ENCODE results near the gene GPR171. TPM values are rescaled to one million over a fixed set of nuclear protein-coding genes. Genes with fewer than 3 reads are reported as not detected.

The GPR171 gene
- total RNA-seq, 1 donor from 2014 or later = 154 TPM

- intact Hi-C loops (cut with micrococcal nuclease) = no loop called here
Measured at GRCh38 chr3:151216641-151217607, 13.9 kb upstream of the GPR171 start.

- intact Hi-C loops (cut with micrococcal nuclease) = no loop called here
Measured at GRCh38 chr3:151214459-151214858, 11.4 kb upstream of the GPR171 start.

GRCh38 chr3:151213881-151214280, 10.9 kb upstream of the GPR171 start:
- intact Hi-C loops (cut with micrococcal nuclease) = no loop called here

GRCh38 chr3:151213151-151213550, 10.1 kb upstream of the GPR171 start:
- intact Hi-C loops (cut with micrococcal nuclease) = no loop called here

- intact Hi-C loops (cut with micrococcal nuclease) = loop anchor here (1.0 to 2.0 kb wide), 2 partner anchors 9 to 28 kb away; no protein-coding TSS in a partner anchor
Measured at GRCh38 chr3:151210676-151211381, 7.8 kb upstream of the GPR171 start.

GRCh38 chr3:151209654-151210053, 6.6 kb upstream of the GPR171 start:
- intact Hi-C loops (cut with micrococcal nuclease) = loop anchor here (1.0 to 2.0 kb wide), 3 partner anchors 7 to 27 kb away; no protein-coding TSS in a partner anchor

- intact Hi-C loops (cut with micrococcal nuclease) = no loop called here
Measured at GRCh38 chr3:151206201-151206600, 3.2 kb upstream of the GPR171 start.

- intact Hi-C loops (cut with micrococcal nuclease) = loop anchor here (2.0 kb wide), 2 partner anchors 63 to 77 kb away; no protein-coding TSS in a partner anchor
Measured at GRCh38 chr3:151205482-151205881, 2.5 kb upstream of the GPR171 start.

GRCh38 chr3:151204530-151205402, 1.8 kb upstream of the GPR171 start:
- intact Hi-C loops (cut with micrococcal nuclease) = loop anchor here (2.0 to 5.0 kb wide), 6 partner anchors 64 to 1632 kb away; no protein-coding TSS in a partner anchor

GRCh38 chr3:151201051-151201730, 1.8 kb downstream of the GPR171 start:
- intact Hi-C loops (cut with micrococcal nuclease) = loop anchor here (5.0 kb wide), 4 partner anchors 996 to 1629 kb away; no protein-coding TSS in a partner anchor

- intact Hi-C loops (cut with micrococcal nuclease) = loop anchor here (1.0 to 5.0 kb wide), 5 partner anchors 17 to 1628 kb away; no protein-coding TSS in a partner anchor
Measured at GRCh38 chr3:151200586-151200985, 2.4 kb downstream of the GPR171 start.

- intact Hi-C loops (cut with micrococcal nuclease) = loop anchor here (1.0 to 5.0 kb wide), 5 partner anchors 16 to 1627 kb away; no protein-coding TSS in a partner anchor
Measured at GRCh38 chr3:151199554-151200438, 3.2 kb downstream of the GPR171 start.

GRCh38 chr3:151198849-151199248, 4.2 kb downstream of the GPR171 start:
- intact Hi-C loops (cut with micrococcal nuclease) = no loop called here

GRCh38 chr3:151197981-151198767, 4.8 kb downstream of the GPR171 start:
- intact Hi-C loops (cut with micrococcal nuclease) = no loop called here

- intact Hi-C loops (cut with micrococcal nuclease) = no loop called here
Measured at GRCh38 chr3:151197228-151197627, 5.8 kb downstream of the GPR171 start.

- intact Hi-C loops (cut with micrococcal nuclease) = no loop called here
Measured at GRCh38 chr3:151196434-151196833, 6.6 kb downstream of the GPR171 start.

- intact Hi-C loops (cut with micrococcal nuclease) = no loop called here
Measured at GRCh38 chr3:151195826-151196225, 7.2 kb downstream of the GPR171 start.

GRCh38 chr3:151192545-151192944, 10.5 kb downstream of the GPR171 start:
- intact Hi-C loops (cut with micrococcal nuclease) = no loop called here

Data from T-helper 2 cell treated with Interferon-gamma antibody and Interleukin-4, amounts not matched to agents 100 ng/mL and 5 ng/mL, for 36 hours (primary cell).